HuH-7 (cell line): Measurements from ENCODE around the gene SUN1.
A peak's percentile ranks its signal among the peaks of the same experiment; 100 is the strongest.
"Not testable (repeated sequence)": the region's sequence is repeated elsewhere in the genome, so short reads cannot be mapped to it uniquely, and the experiment has no call there.

Experiments
- DNase-seq: peaks from one replicate; pipeline ENCODE4 v3.0.0; 2011; ENCODE audit warnings: low spot score

Gene SUN1

GRCh38 chr7:832167-832967 is at the start of gene SUN1:
Gene SUN1 (plus strand): TSS chr7:832476. CDS start chr7:832525, 49 bp downstream.
- no peak for DNase-seq

- no peak for DNase-seq
Observed at GRCh38 chr7:782718-783449, 49.4 kb upstream of the SUN1 start.

- no peak for DNase-seq
Observed at GRCh38 chr7:783556-784490, 48.5 kb upstream of the SUN1 start.

- no peak for DNase-seq
Observed at GRCh38 chr7:784971-785370, 47.3 kb upstream of the SUN1 start.

- DNase-seq = no peak
Observed at GRCh38 chr7:785416-785815, 46.9 kb upstream of the SUN1 start.

- DNase-seq = peak; percentile 98
Observed at GRCh38 chr7:786472-787255, 45.6 kb upstream of the SUN1 start.

GRCh38 chr7:787332-788240 is 44.7 kb upstream of the SUN1 start:
- peak; percentile 58 for DNase-seq

GRCh38 chr7:791519-791918 is 40.8 kb upstream of the SUN1 start:
- DNase-seq = no peak

GRCh38 chr7:794207-794606 is 38.1 kb upstream of the SUN1 start:
- no peak for DNase-seq

GRCh38 chr7:794671-795329 is 37.5 kb upstream of the SUN1 start:
- no peak for DNase-seq

- DNase-seq = not testable (repeated sequence)
Observed at GRCh38 chr7:796434-797169, 35.7 kb upstream of the SUN1 start.

- DNase-seq = no peak
Observed at GRCh38 chr7:798921-799470, 33.3 kb upstream of the SUN1 start.

- DNase-seq = no peak
Observed at GRCh38 chr7:800692-801091, 31.6 kb upstream of the SUN1 start.

GRCh38 chr7:801351-801750 is 30.9 kb upstream of the SUN1 start:
- not testable (repeated sequence) for DNase-seq

- no peak for DNase-seq
Observed at GRCh38 chr7:801940-802381, 30.3 kb upstream of the SUN1 start.

- DNase-seq = no peak
Observed at GRCh38 chr7:802500-803242, 29.6 kb upstream of the SUN1 start.

- no peak for DNase-seq
Observed at GRCh38 chr7:803243-803635, 29.0 kb upstream of the SUN1 start.

- DNase-seq = not testable (repeated sequence)
Observed at GRCh38 chr7:803796-804195, 28.5 kb upstream of the SUN1 start.
